ENCODE data around the gene FAM81B.

The FAM81B gene

DNA sequence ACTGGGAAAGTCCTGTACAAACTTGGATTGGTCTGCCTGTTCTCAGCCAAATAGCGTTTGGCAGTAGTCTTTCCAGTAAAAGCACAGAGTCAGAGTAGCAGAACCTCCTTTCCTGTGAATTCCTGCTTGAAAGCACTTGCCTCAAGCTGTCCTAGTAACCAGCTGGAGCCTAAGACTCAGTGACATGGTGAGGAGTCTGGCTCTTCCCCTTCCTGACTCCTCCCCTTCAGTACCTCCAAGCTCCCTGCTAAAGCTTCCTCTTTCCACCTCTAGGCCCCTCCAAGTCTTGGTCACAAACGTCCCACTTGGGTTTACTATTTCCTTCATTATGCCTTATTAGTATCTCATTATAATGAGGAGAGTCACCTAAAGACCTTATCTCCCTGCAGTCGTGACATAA is 21.4 kb upstream of the FAM81B start:
- TF ChIP-seq, protein P1, sequence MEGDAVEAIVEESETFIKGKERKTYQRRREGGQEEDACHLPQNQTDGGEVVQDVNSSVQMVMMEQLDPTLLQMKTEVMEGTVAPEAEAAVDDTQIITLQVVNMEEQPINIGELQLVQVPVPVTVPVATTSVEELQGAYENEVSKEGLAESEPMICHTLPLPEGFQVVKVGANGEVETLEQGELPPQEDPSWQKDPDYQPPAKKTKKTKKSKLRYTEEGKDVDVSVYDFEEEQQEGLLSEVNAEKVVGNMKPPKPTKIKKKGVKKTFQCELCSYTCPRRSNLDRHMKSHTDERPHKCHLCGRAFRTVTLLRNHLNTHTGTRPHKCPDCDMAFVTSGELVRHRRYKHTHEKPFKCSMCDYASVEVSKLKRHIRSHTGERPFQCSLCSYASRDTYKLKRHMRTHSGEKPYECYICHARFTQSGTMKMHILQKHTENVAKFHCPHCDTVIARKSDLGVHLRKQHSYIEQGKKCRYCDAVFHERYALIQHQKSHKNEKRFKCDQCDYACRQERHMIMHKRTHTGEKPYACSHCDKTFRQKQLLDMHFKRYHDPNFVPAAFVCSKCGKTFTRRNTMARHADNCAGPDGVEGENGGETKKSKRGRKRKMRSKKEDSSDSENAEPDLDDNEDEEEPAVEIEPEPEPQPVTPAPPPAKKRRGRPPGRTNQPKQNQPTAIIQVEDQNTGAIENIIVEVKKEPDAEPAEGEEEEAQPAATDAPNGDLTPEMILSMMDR (IDR thresholded peaks at IDR 0.05) = no peak

DNA sequence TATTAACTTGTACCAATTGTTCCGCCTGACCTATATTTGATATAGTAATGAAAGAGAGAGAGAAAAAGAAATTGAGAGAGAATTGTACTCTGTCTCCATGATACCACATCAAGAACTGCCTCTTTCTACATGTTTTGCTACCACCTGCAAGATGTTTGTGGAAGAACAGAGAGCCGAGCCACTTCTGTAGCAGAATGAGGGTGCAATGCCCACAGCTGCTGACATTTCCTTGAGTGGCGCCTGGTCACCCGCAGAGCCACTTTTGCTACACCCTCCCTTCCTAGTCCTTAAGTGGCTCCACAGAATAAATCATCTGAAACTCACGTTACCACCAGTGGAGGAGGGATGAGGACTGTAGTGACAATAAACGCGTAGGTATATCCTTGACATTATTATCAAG is 17.1 kb upstream of the FAM81B start:
- TF ChIP-seq, protein P1 (IDR thresholded peaks at IDR 0.05) = no peak

DNA sequence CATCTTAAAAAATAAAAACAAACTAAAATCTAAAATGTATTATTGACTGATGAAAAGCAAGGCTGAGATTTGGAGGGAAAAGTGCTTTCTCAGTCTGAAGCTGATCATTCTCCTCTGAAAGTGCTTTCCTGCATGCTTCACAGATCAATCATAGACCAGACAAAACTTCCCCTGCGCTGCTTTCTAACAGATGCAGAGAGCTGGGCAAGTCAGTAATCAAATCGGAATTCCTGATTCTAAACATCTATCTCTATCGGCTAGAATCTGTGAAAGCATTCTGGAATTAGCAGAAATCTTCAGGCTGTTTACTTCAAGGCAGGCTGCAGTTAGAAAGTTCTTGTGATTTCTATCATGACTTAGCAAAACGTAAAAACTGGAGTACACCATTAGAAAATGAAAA is 15.6 kb upstream of the FAM81B start:
- TF ChIP-seq, protein P1 (IDR thresholded peaks at IDR 0.05) = no peak

DNA sequence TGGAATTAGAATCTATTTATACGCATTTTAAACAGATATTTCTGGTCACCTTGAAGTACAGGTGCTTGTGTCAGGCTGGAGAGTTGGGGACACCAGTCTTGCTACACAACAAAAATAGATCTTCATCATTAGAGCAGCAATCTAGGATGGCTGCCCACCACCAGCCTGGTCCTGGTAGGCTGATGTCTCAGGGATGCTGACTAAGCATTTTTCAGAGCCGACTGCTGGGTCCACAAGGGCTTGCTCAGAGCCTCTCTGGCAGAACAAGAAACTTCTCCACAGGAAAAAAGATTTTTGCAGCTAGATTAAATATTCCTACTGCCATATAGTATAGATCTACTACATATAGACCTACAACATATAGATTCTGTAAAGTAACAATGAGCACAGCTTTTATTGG is 12.0 kb upstream of the FAM81B start:
- TF ChIP-seq, protein P1 (IDR thresholded peaks at IDR 0.05) = no peak

DNA sequence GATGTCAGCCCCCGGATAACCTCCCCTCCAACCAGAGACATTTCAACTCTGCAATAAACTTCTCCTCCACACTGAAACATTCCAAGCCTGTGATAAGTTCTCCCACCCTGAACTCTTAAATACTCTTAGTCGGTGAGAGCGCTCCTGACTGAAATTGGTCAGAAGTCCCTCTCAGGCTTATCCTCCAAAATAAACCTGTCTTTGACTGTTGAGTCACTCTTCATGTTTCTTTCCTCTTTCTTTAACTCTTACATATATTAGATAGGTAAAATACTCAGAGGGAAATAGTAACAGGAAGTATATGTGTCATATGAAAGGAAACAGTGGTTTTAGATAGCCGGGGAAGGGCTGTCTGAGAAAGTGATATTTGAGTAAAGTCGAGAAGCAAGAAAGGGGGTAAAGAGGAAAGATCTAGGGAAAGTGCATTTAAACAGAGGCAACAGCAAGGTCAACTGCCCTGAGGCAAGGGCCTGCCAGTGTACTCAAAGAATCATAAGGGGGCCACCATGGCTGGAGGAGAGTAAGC is 11.0 kb upstream of the FAM81B start:
- TF ChIP-seq, protein P1 (IDR thresholded peaks at IDR 0.05) = no peak

DNA sequence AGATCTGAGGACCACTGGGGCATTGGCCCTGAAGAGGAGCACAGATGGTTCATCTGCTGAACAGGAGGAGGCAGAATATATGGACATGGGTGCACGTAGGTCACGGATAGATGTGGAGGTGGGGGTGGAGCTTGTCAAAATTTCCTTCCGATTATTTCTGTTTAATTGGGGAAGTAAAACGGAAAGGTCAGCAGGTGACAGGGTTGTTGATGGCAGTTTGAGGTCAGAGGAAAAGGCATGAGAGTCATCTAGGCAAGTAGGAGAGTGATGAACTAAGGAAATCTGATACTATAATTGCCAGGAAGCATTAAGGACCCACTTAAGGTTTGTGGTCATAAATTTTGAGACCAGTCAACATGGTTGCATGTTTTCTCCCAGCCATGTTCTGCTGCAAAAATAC is 8.4 kb upstream of the FAM81B start:
- TF ChIP-seq, protein P1 (IDR thresholded peaks at IDR 0.05) = no peak

DNA sequence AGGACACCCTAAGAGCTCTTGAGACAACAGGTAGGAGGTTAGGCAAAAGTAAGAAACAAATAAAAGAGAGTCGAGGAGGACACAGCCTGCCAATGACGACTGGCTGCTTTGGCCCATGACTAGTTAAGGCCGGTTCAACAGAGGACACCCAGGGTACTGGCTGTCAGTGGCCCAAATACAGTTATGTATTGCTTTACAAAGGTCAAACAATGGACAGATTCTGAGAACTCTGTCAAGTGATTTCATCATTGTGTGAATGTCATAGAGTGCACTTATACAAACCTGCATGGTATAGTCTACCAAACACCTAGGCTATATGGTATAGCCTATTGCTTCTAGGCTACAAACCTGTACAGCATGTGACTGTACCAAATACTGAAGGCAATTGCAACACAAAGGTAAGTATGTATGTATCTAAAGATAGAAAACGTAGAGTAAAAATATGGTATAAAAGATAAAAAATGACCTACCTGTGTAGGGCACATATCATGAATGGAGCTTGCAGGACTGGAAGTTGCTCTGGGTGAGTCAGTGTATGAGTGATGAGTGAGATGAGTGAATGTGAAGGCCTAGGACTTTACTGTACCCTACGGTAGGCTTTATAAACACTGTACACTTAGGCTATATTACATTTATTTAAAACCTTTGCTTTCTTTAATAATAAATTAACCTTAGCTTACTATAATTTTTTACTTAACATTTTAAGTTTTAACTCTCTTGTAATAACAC is 6.5 kb upstream of the FAM81B start:
- TF ChIP-seq, protein P1 (IDR thresholded peaks at IDR 0.05) = no peak
